H9 (cell line): ENCODE data around the gene CCND3. TPM values are rescaled to one million over a fixed set of nuclear protein-coding genes. Genes with fewer than 3 reads are reported as not detected.

Experiments used
- DNase-seq: peaks from one replicate; pipeline ENCODE4 v3.0.0-alpha.2; 2017
- H2AFZ ChIP-seq: one replicate; pipeline ENCODE4 v1.6.1; 2013; ENCODE audit warnings: mild to moderate bottlenecking, low read length, control low read depth, moderate library complexity
- H2AK5ac ChIP-seq: 2 replicates; pipeline ENCODE4 v1.6.1; 2013; ENCODE audit warnings: low read length, control low read depth, mixed read lengths; ENCODE audit not compliant: insufficient read length
- H2BK120ac ChIP-seq: one replicate; pipeline ENCODE4 v1.6.1; 2013; ENCODE audit warnings: low read depth, mild to moderate bottlenecking, low read length, control low read depth, inconsistent platforms; ENCODE audit not compliant: poor library complexity, severe bottlenecking
- H2BK12ac ChIP-seq: 2 replicates; pipeline ENCODE4 v1.6.1; 2013; ENCODE audit warnings: low read length, control low read depth, mixed read lengths, low read depth; ENCODE audit not compliant: insufficient read length
- H2BK15ac ChIP-seq: 2 replicates; pipeline ENCODE4 v1.6.1; 2013; ENCODE audit warnings: low read depth, low read length, control low read depth
- H2BK20ac ChIP-seq: one replicate; pipeline ENCODE4 v1.6.1; 2013; ENCODE audit warnings: low read depth, mild to moderate bottlenecking, low read length, control low read depth, inconsistent platforms; ENCODE audit not compliant: poor library complexity, severe bottlenecking
- H2BK5ac ChIP-seq: 2 replicates; pipeline ENCODE4 v1.6.1; 2013; ENCODE audit warnings: low read length, control low read depth, mixed read lengths; ENCODE audit not compliant: insufficient read length
- H3K14ac ChIP-seq: 2 replicates; pipeline ENCODE4 v1.6.1; 2013; ENCODE audit warnings: low read length, control low read depth; ENCODE audit not compliant: insufficient read depth
- H3K18ac ChIP-seq: 2 replicates; pipeline ENCODE4 v1.6.1; 2013; ENCODE audit warnings: low read depth, mild to moderate bottlenecking, mixed read lengths, low read length, control low read depth; ENCODE audit not compliant: insufficient read length
- H3K23ac ChIP-seq: 2 replicates; pipeline ENCODE4 v1.6.1; 2013; ENCODE audit warnings: low read length, control low read depth, mixed read lengths, low read depth; ENCODE audit not compliant: insufficient read length
- H3K23me2 ChIP-seq: 2 replicates; pipeline ENCODE4 v1.6.1; 2013; ENCODE audit warnings: low read depth, mild to moderate bottlenecking, mixed read lengths, low read length, control low read depth; ENCODE audit not compliant: insufficient read length, poor library complexity, severe bottlenecking
- H3K27ac ChIP-seq: 2 replicates; pipeline ENCODE4 v1.5.1; 2013; ENCODE audit warnings: low read length, control low read depth, mixed read lengths, low read depth; ENCODE audit not compliant: insufficient read length
- H3K27me3 ChIP-seq: 2 replicates; pipeline ENCODE4 v1.6.1; 2013; ENCODE audit warnings: low read length, control low read depth, inconsistent platforms; ENCODE audit not compliant: insufficient read depth
- H3K4ac ChIP-seq: 2 replicates; pipeline ENCODE4 v1.6.1; 2013; ENCODE audit warnings: low read depth, mild to moderate bottlenecking, control low read depth, inconsistent platforms, low read length, moderate library complexity
- H3K4me1 ChIP-seq: 2 replicates; pipeline ENCODE4 v1.6.1; 2013; ENCODE audit warnings: low read length, control low read depth, inconsistent platforms; ENCODE audit not compliant: insufficient read depth
- H3K4me2 ChIP-seq: 2 replicates; pipeline ENCODE4 v1.6.1; 2013; ENCODE audit warnings: low read length, control low read depth, mixed read lengths; ENCODE audit not compliant: insufficient read length, insufficient read depth
- H3K56ac ChIP-seq: 2 replicates; pipeline ENCODE4 v1.6.1; 2013; ENCODE audit warnings: low read depth, mild to moderate bottlenecking, mixed read lengths, low read length, control low read depth; ENCODE audit not compliant: insufficient read length
- H3K79me1 ChIP-seq: 2 replicates; pipeline ENCODE4 v1.6.1; 2013; ENCODE audit warnings: low read depth, mild to moderate bottlenecking, moderate library complexity, low read length, control low read depth, inconsistent platforms; ENCODE audit not compliant: insufficient read depth, poor library complexity, severe bottlenecking
- H3K79me2 ChIP-seq: 2 replicates; pipeline ENCODE4 v1.6.1; 2013; ENCODE audit warnings: low read length, control low read depth, inconsistent platforms; ENCODE audit not compliant: insufficient read depth
- H3K9ac ChIP-seq: 2 replicates; pipeline ENCODE4 v1.6.1; 2013; ENCODE audit warnings: low read length, control low read depth, mixed read lengths; ENCODE audit not compliant: insufficient read length; ENCODE audit errors: extremely low read depth
- H3K9me3 ChIP-seq: one replicate; pipeline ENCODE4 v1.6.1; 2013; ENCODE audit warnings: low read depth, low read length, inconsistent platforms; ENCODE audit not compliant: control insufficient read depth
- H3T11ph ChIP-seq: one replicate; pipeline ENCODE4 v1.6.1; 2013; ENCODE audit warnings: mild to moderate bottlenecking, low read length, control low read depth, inconsistent platforms
- H4K20me1 ChIP-seq: one replicate; pipeline ENCODE4 v1.6.1; 2013; ENCODE audit not compliant: control insufficient read depth, insufficient read length, insufficient read depth
- H4K5ac ChIP-seq: 2 replicates; pipeline ENCODE4 v1.6.1; 2013; ENCODE audit warnings: low read depth, mild to moderate bottlenecking, mixed read lengths, low read length, control low read depth; ENCODE audit not compliant: insufficient read length
- H4K8ac ChIP-seq: replicated peaks from 2 replicates; pipeline ENCODE4 v1.6.1; 2013; ENCODE audit warnings: low read length, control low read depth, mixed read lengths, low read depth; ENCODE audit not compliant: insufficient read length
- H4K91ac ChIP-seq: 2 replicates; pipeline ENCODE4 v1.6.1; 2013; ENCODE audit warnings: low read depth, mild to moderate bottlenecking, moderate library complexity, mixed read lengths, low read length, control low read depth; ENCODE audit not compliant: insufficient read length
- H3K27ac Mint-ChIP-seq, 3 experiments: 2 replicates in 2 of 3; 3 replicates in 1 of 3; pipeline ENCODE4 v1.8.0; 2020 to 2021; ENCODE audit warnings: mixed read lengths in 3 of 3, mild to moderate bottlenecking in 1 of 3, moderate library complexity in 1 of 3
- H3K27me3 Mint-ChIP-seq: 2 replicates; pipeline ENCODE4 v1.8.0; 2021; ENCODE audit warnings: low read depth, mild to moderate bottlenecking, moderate library complexity, mixed read lengths
- H3K36me3 Mint-ChIP-seq, 3 experiments: 2 replicates in 2 of 3; 3 replicates in 1 of 3; pipeline ENCODE4 v1.8.0; 2020 to 2021; ENCODE audit warnings: low read depth in 3 of 3, mixed read lengths in 3 of 3; ENCODE audit not compliant: insufficient read depth in 1 of 3
- H3K4me1 Mint-ChIP-seq, 2 experiments: 2 replicates each; pipeline ENCODE4 v1.8.0; 2020; ENCODE audit warnings: mixed read lengths in 2 of 2
- H3K4me3 Mint-ChIP-seq, 2 experiments: 2 replicates in 1 of 2; 3 replicates in 1 of 2; pipeline ENCODE4 v1.8.0; 2020 to 2021; ENCODE audit warnings: mild to moderate bottlenecking in 2 of 2, mixed read lengths in 2 of 2, moderate library complexity in 1 of 2
- H3K9me3 Mint-ChIP-seq, 2 experiments: 2 replicates in 1 of 2; 3 replicates in 1 of 2; pipeline ENCODE4 v1.8.0; 2020; ENCODE audit warnings: mild to moderate bottlenecking in 2 of 2, mixed read lengths in 2 of 2, moderate library complexity in 1 of 2
- WGBS: extraction: QIAGEN DNeasy Blood & Tissue Kit; methylation state at CpG from one replicate; pipeline ENCODE4 v1.1.7; 2013; ENCODE audit warnings: missing lambda C conversion rate, low lambda C conversion rate, mixed read lengths; ENCODE audit not compliant: insufficient read length; ENCODE audit errors: extremely low coverage; 5-methylcytosine and 5-hydroxymethylcytosine counted together
- total RNA-seq: library from RNA; stranded (reverse); gene quantifications from 2 replicates; pipeline ENCODE4 v1.2.1, GENCODE V29; 2021
- TF ChIP-seq, protein P1 (sequence below): fragments of 200-600 bp; sonication (generic); conservative IDR thresholded peaks from 3 replicates; pipeline ENCODE4 v1.8.0; 2021; ENCODE audit warnings: antibody characterized with exemption, mild to moderate bottlenecking

CCND3 gene
- total RNA-seq, 1 experiment from 2014 or later: 24.2 TPM

DNA sequence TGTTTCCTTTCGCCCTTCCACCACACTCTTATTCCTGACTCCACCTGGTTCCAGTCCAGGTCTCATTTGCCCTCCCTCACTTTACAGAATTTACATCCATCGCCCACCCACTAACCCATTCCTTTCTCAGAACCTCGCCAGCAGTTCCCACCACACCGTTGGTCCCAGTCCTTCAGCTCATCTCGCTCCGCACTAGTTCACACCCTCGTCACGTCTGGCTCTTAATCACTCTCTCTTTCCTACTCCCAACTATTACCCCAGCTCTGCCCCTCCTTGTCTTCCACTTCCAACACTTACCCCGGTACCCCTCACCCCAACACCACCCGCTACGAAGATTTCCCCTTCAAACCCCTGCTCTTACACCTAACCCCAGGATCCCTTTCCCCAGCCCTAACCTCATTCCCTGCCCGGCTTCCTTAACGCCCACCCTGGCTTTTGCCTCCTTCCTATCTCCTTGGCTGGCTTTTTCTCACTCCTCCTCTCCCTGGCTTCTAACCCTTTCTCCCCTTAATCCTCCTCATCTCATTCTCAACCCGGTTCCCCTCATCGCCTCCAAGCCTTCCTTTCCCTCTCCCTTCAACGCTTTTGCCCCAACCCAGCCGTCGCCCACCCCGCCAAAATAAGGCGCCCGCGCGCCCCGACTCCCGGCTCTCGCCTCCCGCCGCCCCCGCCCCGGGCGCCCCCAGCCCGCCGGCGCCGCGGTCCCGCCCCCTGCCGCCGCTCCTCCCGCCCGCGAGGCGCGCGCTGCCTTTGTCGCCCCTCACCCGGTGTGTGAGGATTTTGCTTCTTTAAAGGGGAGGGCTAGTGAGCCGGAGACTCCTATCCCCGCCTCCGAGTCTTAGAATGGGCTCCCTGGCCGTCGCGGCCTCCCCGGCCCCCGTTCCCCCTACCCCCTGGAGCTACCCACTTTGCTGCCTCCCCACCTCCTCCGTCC lies 47.0 kb downstream of the CCND3 start:
- H3K9ac ChIP-seq: peak overlapping the region; percentile 81
- DNase-seq: peak; percentile 31
- H3K4me2 ChIP-seq: peak overlapping the region; percentile 97
- peaks cover 15% of the 10 kb centered on the region for H3K23me2 ChIP-seq
- no peak overlapping the region for H3K56ac ChIP-seq
- peaks cover 15 to 17% of the 10 kb centered on the region in 2 experiments for H3K4me1 Mint-ChIP-seq
- H2BK5ac ChIP-seq: no peak overlapping the region
- H3K27ac Mint-ChIP-seq: peak overlapping the region in 2 of 3 experiments; percentile 44 to 95; a peak in 3 of 7 replicates
- H3K14ac ChIP-seq: peak overlapping the region; percentile 34
- no peaks in the 10 kb centered on the region for H3K27me3 Mint-ChIP-seq
- H3K4me3 Mint-ChIP-seq: no peak overlapping the region; a peak in 1 of 5 replicates
- H3K4ac ChIP-seq: no peak overlapping the region
- no peak overlapping the region for H2BK120ac ChIP-seq
- H3K79me1 ChIP-seq: no peaks in the 10 kb centered on the region
- no peak overlapping the region for H3K23ac ChIP-seq
- no peak overlapping the region for H2BK20ac ChIP-seq
- peak overlapping the region; percentile 9 for H3K27ac ChIP-seq
- H3K4me1 ChIP-seq: peaks cover 9% of the 10 kb centered on the region; the same call in 1 of the 2 replicates
- H3K9me3 Mint-ChIP-seq: no peaks in the 10 kb centered on the region
- WGBS: no CpG with 5 or more reads among the region's 56 CpGs
- H3K9me3 ChIP-seq: no peaks in the 10 kb centered on the region
- TF ChIP-seq, protein P1, sequence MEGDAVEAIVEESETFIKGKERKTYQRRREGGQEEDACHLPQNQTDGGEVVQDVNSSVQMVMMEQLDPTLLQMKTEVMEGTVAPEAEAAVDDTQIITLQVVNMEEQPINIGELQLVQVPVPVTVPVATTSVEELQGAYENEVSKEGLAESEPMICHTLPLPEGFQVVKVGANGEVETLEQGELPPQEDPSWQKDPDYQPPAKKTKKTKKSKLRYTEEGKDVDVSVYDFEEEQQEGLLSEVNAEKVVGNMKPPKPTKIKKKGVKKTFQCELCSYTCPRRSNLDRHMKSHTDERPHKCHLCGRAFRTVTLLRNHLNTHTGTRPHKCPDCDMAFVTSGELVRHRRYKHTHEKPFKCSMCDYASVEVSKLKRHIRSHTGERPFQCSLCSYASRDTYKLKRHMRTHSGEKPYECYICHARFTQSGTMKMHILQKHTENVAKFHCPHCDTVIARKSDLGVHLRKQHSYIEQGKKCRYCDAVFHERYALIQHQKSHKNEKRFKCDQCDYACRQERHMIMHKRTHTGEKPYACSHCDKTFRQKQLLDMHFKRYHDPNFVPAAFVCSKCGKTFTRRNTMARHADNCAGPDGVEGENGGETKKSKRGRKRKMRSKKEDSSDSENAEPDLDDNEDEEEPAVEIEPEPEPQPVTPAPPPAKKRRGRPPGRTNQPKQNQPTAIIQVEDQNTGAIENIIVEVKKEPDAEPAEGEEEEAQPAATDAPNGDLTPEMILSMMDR: no peak
- H4K5ac ChIP-seq: no peak overlapping the region
- H3K18ac ChIP-seq: peak overlapping the region; percentile 22
- no peak overlapping the region for H4K8ac ChIP-seq
- no peak overlapping the region for H4K91ac ChIP-seq
- no peaks in the 10 kb centered on the region for H3K27me3 ChIP-seq
- H2AFZ ChIP-seq: no peak overlapping the region
- no peaks in the 10 kb centered on the region for H3K79me2 ChIP-seq
- H2AK5ac ChIP-seq: no peak overlapping the region
- H3T11ph ChIP-seq: no peak overlapping the region
- no peak overlapping the region for H2BK15ac ChIP-seq
- no peaks in the 10 kb centered on the region for H4K20me1 ChIP-seq
- no peak overlapping the region for H2BK12ac ChIP-seq
- peaks cover 0 to 5% (median 0%) of the 10 kb centered on the region in 3 experiments; a peak in 1 of 7 replicates for H3K36me3 Mint-ChIP-seq
